Brain pericyte (primary cell): ENCODE data around the gene GCKR.
"Not testable (repeated sequence)": the region's sequence is repeated elsewhere in the genome, so short reads cannot be mapped to it uniquely, and the experiment has no call there.

ENCODE experiments used
- DNase-seq: peaks from one replicate; pipeline ENCODE4 v3.0.0-alpha.2; 2012; ENCODE audit warnings: low read depth, low spot score

The GCKR gene

DNA sequence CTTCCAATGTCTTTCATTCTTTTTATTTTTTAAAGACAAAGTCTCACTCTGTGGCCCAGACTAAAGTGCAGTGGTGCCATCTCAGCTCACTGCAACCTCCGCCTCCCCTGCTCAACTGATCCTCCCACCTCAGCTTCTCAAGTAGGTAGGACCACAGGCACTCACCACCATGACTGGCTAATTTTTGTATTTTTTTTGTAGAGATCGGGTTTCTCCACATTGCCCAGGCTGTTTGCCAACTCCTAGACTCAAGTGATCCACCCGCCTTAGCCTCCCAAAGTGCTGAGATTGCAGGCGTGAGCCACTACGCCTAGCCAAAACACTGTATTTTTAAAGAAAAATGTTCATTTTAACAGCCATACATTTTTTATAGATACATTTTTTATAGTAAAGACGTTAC lies 12.7 kb downstream of the GCKR start:
- no peak for DNase-seq

DNA sequence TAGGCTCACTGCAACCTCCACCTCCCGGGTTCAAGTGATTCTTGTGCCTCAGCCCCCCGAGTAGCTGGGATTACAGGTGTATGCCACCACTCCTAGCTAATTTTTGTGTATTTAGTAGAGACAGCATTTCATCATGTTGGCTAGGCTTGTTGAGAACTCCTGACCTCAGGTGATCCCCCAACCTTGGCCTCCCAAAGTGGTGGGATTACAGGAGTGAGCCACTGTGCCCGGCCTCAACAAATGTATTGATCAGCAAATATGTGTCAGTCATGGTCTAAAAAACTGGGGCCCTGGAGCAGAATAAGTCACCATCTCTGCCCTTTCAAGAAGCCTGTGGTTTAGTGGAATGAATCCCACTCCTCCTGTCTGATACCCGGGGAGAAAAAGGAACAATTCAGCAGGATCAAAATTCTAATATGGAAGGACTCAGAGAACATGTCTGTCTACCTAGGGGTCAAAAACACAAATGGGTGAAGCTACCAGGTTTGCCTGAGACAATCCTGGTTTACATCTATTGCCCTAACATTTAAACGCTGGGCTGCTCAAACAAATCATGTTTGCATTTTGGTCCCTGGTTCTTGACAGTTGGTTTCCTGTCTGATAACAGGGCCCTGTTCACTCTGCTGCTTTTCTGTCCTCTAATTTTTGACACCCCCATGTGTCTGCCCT lies 21.6 kb downstream of the GCKR start:
- no peak for DNase-seq

DNA sequence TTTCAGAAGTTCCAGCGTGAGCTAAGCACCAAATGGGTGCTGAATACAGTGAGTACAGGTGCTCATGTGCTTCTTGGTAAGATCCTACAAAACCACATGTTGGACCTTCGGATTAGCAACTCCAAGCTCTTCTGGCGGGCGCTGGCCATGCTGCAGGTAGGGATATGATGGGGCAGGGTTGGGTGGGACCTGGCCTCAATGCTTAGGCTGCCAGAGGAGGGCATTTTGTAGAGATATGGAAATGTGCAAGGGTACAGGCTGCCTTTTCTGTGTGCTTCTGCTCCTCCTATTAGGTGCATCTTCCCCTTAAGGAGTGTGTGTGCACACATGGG lies 22.1 kb downstream of the GCKR start:
- DNase-seq = no peak

DNA sequence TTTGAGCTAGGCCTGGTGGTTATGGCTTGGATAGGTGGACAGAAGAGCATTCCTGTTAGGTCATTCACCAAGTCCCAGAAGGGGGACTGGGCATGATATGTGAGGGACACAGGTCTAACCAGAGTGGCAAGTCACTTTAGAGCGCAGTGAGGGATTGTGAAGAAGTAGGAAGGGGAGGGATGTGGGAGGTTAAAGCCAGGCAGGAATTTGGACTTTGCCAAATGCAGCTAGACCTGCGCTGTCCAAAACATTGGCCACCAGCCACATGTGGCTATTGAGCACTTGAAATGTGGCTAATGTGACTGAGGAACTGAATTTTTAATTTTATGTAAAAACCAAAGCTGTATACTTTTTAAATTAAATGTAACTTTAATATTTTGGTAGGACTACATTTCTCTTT lies 23.7 kb downstream of the GCKR start:
- no peak for DNase-seq

DNA sequence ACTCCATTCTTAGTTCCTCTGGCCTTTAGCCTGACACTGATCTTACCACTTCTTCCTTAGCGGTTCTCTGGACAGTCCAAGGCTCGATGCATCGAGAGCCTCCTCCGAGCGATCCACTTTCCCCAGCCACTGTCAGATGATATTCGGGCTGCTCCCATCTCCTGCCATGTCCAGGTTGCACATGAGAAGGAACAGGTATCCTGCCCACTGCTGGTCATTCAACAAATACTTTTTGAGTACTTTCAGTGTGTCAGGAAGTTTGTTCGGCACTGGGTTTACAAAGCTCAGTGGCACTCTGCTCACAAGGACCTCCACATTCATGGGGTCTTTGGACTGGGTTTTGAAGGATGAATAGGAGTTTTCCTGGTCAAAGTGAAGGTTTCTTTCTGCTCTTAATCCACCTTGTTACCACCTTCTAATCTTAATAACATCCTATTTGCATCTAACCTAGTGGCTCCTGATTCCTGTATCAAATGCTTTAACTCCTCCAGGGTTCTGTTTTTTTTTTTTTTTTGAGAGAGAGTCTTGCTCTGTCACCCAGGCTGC lies 25.8 kb downstream of the GCKR start:
- DNase-seq = no peak

DNA sequence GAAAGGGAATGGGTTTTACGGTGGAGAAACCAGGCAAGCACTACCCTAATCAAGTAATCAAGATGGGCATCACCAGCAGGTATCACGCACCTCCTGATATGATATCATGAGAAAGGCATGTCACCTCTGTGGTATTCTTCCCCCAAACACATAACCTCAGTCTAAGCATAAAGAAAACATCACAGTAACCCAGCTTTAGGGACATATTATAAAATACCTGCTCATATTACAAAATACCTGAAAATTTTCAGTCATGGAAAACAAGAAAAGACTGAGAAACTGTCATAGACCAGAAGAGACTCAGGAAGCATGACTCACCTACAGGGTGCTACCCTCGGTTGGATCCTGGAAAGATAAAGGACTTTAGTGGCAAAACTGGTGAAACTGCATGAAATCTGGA lies 30.5 kb downstream of the GCKR start:
- no peak for DNase-seq

DNA sequence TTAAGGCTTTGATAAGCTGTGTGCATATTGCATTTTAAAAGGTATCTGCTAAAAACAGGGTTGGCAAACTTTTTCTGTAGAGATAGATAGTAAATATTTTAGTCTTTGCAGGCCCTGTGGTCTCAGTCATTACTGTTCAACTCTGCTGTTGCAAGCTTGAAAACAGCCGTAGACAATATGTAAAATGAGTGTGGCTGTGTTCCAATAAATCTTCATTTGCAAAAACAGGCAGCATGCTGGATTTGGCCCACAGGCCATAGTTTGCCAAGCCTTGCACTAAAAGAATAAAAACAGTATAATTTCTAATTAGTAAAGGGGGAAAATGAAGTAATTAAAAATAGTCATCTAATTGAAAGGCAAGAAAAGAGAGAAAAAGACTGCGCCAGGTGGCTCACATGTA lies 35.3 kb downstream of the GCKR start:
- DNase-seq = no peak

DNA sequence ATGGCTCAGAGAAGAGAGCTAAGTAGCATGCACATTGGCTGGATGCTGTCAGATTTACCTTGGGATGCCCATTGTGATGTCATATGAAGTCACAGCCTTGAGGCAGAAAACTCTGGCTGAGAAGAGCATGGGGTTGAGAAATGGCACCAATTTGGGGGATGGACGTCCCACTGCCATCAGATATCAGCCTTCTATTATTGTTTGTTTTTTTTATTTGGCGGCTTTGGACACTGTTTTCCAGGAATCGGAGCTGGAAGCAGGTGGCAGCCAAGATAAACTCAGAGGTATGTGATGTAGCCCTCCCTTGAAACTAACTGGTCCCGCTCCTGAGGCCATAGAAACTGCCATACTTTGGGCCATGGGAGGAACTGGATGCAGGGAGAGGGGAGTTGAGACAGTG lies 40.6 kb downstream of the GCKR start:
- DNase-seq = no peak

DNA sequence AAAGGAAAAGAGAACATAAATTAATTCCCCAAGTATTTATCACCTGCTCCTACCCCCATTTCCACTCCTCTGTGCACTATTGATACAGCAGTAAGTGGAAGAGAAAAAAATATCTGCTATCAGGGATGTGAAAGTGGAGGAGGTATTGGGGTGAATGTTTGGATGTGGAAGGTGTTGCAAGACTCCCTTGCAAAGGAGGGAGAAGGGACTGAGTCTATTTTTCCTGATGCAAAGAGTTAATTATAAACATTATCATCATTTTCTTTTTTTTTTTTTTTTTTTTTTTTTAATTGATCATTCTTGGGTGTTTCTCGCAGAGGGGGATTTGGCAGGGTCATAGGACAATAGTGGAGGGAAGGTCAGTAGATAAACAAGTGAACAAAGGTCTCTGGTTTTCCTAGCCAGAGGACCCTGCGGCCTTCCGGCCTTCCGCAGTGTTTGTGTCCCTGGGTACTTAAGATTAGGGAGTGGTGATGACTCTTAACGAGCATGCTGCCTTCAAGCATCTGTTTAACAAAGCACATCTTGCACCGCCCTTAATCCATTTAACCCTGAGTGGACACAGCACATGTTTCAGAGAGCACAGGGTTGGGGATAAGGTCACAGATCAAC lies 42.3 kb downstream of the GCKR start:
- not testable (repeated sequence) for DNase-seq

DNA sequence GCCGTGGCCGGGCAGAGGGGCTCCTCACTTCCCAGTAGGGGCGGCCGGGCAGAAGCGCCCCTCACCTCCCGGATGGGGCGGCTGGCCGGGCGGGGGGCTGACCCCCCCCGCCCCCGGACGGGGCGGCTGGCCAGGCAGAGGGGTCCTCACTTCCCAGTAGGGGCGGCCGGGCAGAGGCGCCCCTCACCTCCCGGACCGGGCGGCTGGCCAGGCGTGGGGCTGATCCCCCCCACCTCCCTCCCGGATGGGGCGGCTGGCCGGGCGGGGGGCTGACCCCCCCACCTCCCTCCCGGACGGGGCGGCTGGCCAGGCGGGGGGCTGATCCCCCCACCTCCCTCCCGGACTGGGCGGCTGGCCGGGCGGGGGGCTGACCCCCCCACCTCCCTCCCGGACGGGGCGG lies 43.0 kb downstream of the GCKR start:
- not testable (repeated sequence) for DNase-seq

DNA sequence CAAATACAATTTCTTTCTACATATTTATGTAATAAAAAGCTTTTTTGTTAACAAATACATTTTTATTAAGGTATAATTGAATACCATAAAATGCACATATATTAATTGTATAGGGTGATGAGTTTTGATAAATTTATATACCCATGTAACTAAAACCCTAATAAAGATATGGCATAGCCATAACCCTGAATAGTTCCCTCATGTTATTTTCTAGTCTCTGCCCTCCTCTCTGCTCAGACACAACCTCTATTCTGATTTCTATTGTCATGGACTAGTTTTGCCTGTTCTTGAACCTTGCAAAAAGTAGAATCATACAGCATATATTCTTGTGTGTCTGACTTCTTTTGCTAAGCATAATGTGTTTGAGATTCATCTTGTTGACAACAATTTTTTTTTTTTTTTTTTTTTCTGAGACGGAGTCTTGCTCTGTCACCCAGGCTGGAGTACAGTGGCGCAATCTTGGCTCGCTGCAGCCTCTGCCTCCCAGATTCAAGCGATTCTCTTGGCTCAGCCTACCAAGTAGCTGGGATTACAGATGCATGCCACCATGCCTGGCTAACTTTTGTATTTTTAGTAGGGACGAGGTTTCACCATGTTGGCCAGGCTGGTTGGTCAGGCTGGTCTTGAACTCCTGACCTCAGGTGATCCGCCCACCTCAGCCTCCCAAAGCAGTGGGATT lies 47.6 kb downstream of the GCKR start:
- no peak for DNase-seq

DNA sequence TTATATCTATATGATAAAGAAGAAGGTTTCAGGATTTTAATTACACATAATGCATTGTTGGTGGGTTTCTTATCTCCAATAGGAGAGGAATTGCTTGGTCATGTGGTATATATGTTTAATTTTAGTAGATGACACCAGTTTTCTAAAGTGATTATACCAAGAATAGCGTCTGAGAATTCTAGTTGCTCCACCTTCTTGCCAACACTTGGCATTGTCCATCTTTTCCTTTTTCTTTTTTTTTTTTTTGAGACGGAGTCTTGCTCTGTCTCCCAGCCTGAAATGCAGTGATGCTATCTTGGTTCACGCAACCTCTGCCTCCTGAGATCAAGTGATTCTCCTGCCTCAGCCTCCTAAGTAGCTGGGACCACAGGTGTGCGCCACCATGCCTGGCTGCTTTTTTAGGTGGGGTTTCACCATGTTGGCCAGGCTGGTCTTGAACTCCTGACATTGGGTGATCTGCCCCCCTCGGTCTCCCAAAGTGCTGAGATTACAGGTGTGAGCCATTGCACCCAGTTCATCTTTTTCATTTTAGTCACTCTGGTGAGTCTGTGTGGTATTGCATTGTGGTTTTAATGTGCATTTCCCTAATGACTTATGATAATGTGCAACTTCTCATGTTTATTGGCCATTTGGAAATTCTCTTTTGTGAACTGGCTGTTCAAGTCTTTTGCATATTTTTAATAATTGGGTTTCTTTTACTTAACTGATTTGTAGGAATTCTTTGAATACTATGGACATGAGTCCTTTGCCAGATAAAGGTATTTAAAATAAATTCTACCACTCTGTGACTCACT lies 48.9 kb downstream of the GCKR start:
- no peak for DNase-seq

DNA sequence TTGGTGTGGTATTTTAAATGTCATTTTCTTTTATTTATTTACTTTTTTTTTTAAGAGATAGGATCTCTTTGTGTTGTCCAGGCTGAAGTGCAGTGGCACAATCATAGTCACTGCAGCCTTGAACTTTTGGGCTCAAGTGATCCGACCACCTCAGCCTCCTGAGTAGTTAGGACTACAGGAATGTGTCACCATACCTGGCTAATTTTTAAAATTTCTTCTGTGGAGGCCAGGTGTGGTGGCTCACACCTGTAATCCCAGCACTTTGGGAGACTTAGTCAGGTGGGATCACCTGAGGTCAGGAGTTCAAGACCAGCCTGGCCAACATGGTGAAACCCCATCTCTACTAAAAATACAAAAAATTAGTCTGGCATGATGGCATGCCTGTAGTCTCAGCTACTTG lies 52.7 kb downstream of the GCKR start:
- no peak for DNase-seq

DNA sequence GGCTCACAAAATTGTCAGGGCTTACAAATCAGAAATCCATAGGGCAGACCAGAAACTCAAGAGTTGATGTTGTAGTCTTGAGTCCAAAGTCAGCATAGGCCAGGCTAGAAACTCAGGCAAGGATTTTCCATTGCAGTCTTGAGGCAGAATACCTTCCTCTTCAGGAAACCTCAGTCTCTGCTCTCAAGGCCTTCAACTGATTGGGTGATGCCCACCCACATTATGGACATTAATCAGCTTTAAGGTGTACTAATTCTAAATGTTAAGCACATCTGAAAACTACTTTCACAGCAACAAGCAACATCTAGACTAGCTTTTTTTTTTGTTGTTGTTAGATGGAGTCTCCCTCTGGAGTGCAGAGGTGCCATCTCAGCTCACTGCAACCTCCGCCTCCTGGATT lies 54.9 kb downstream of the GCKR start:
- DNase-seq = no peak

DNA sequence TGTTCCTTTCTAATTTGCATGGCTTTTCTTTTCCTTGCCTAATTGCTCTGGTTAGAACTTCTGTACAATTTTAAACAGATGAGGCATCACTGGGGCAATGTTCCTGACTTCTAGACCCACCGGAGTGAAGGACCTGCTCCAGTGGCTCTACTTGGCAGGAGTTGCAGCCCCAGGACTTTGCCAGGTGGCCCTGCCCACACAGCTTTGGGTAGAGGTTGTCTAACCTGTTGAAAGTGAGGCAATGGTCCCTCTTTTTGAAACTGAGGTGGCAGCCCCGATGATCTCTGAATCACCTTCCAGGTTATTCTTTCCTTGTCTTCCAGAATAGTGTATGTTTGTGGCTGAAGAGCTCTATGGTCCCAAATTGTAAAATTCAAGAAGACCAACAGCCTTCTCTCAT lies 56.3 kb downstream of the GCKR start:
- DNase-seq = no peak

DNA sequence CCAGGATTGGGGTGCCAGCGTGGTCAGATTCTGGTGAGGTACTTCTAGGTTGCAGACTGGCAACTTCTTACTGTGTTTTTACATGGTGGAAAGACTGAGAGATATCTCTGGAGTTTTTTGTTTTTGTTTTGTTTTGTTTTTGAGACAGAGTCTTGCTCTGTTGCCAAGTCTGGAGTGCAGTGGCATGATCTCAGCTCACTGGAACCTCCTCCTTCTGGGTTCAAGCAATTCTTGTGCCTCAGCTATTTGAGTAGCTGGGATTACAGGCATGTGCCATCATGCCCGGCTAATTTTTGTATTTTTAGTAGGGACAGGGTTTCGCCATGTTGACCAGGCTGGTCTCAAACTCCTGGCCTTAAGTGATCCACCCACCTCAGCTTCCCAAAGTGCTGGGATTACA lies 57.8 kb downstream of the GCKR start:
- not testable (repeated sequence) for DNase-seq

DNA sequence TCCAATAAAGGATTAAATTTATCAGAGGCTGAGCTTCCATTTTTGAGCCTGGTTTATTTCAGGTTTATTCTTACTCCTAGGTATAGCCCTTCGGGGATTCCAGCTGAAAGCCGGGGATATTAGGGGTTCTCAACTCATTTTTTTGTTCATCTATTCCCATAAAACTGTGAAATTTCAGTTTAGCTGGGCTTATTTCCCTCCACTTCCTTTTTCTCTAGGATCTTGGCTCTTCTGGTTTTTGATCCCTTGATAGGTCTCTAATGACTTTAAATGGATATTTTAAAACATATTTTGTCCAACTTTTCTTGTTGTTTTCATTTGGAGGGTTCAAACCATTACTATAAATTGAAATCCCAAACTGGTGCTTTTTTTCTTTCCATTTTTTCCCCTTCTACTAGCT lies 62.6 kb downstream of the GCKR start:
- no peak for DNase-seq

DNA sequence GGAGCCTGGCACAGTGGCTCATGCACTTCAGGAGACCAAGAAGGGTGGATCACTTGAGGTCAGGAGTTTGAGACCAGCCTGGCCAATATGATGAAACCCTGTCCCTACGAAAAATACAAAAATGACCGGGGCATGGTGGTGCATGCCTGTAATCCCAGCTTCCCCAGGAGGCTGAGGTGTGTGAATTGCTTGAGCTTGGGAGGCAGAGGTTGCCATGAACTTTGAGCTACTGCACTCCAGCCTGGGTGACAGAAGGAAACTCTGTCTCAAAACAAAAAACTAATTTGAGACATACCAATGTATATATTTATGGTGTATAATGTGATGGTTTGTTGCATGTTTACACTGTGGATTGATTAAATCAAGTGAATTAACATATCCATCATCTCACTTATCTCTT lies 64.4 kb downstream of the GCKR start:
- DNase-seq = no peak

DNA sequence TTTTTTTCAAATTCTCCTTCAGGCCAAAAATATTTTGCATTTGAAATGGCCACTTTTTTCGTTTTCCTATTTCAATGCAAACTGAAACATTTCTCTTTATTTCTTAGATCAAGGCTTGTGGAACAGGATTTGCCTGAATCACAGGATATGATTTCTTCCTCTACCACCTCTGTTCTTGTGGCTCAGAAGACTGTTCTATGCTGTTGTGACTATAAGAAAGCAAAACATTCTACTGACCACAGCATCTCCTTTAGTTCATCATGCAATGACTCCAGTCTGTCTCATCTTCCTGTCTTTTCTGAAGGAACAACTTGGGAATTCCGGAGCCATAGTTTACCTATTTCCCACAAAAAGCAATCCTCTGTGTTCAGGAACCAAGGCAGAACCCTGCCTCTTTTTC lies 70.0 kb downstream of the GCKR start:
- no peak for DNase-seq

DNA sequence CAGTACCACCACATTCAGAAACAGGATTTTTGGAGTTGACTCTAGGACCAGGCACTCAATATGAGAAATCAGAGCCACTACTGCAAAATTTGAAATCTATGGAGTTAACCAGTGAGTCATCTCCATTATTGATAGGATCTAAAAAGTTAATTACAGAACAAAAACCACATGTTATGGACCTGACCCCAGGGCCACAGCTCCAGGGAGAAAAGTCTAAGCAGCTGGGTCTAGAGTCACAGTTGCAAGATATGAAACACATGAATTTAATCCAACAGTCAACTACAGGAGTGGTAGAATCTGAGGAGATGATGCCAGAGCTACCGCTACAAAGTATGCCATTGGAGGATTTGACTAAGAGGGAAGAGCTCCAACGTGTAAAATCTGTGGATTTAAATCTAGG lies 72.8 kb downstream of the GCKR start:
- DNase-seq = no peak

DNA sequence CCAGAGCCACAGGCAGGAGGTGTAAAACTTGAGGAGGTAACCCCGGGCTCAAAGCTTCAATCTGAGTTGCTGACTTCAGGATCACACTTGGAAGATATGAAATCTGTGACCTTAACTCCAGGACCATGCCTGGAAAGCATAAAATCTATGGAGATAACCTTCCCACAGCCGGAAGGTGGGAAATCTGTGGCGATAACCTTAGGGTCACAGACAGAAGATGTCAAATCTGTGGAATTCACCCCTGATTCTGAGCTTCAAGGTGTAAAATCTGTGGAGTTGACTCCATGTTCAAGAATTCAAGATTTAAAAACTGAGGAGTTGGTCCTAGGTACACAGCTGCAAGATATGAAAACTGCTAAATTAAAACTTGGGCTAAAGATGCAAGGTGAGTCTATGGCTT lies 74.6 kb downstream of the GCKR start:
- no peak for DNase-seq

DNA sequence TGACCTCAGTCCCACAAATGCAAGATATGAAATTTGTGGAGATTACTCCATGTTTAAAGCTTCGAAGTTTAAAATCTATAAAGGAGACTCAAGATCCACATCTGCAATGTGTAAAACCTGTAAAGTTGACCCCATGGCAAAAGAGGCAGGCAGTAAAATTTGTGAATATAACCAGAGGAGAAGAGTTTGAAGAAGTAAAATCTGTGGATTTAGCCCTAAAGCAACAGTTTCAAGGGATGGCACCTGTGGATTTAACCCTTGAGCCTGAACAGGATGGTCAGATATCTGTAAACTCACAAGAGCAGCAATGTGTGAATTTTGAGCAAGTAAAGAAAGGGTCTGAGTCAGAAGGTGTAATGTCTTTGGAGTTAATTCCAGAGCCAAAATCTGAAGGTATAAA lies 75.0 kb downstream of the GCKR start:
- no peak for DNase-seq
